ENCODE results near the gene CCT6A. TPM values are rescaled to one million over a fixed set of nuclear protein-coding genes. Genes with fewer than 3 reads are reported as not detected.
A peak's percentile ranks its signal among the peaks of the same experiment; 100 is the strongest.

The CCT6A gene
- total and polyA plus RNA-seq, 9 of the 15 experiments (the other 6 are each of a cell fraction or from before 2014, with no cell fraction given) = 244 to 708 (median 387) TPM

- TF ChIP-seq, protein P1, sequence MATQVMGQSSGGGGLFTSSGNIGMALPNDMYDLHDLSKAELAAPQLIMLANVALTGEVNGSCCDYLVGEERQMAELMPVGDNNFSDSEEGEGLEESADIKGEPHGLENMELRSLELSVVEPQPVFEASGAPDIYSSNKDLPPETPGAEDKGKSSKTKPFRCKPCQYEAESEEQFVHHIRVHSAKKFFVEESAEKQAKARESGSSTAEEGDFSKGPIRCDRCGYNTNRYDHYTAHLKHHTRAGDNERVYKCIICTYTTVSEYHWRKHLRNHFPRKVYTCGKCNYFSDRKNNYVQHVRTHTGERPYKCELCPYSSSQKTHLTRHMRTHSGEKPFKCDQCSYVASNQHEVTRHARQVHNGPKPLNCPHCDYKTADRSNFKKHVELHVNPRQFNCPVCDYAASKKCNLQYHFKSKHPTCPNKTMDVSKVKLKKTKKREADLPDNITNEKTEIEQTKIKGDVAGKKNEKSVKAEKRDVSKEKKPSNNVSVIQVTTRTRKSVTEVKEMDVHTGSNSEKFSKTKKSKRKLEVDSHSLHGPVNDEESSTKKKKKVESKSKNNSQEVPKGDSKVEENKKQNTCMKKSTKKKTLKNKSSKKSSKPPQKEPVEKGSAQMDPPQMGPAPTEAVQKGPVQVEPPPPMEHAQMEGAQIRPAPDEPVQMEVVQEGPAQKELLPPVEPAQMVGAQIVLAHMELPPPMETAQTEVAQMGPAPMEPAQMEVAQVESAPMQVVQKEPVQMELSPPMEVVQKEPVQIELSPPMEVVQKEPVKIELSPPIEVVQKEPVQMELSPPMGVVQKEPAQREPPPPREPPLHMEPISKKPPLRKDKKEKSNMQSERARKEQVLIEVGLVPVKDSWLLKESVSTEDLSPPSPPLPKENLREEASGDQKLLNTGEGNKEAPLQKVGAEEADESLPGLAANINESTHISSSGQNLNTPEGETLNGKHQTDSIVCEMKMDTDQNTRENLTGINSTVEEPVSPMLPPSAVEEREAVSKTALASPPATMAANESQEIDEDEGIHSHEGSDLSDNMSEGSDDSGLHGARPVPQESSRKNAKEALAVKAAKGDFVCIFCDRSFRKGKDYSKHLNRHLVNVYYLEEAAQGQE (IDR thresholded peaks at IDR 0.05; ENCODE audit: borderline replicate concordance) = peak; percentile 57; the same call in 1 of the 2 replicates
- TF ChIP-seq, protein P1 (CRISPR knock-in tag; IDR thresholded peaks at IDR 0.05; ENCODE audit: low read depth) = no peak
- peak; percentile 62; the same call in 1 of the 2 replicates for TF ChIP-seq SMARCE1 (IDR thresholded peaks at IDR 0.05)
- TF ChIP-seq, protein P2, sequence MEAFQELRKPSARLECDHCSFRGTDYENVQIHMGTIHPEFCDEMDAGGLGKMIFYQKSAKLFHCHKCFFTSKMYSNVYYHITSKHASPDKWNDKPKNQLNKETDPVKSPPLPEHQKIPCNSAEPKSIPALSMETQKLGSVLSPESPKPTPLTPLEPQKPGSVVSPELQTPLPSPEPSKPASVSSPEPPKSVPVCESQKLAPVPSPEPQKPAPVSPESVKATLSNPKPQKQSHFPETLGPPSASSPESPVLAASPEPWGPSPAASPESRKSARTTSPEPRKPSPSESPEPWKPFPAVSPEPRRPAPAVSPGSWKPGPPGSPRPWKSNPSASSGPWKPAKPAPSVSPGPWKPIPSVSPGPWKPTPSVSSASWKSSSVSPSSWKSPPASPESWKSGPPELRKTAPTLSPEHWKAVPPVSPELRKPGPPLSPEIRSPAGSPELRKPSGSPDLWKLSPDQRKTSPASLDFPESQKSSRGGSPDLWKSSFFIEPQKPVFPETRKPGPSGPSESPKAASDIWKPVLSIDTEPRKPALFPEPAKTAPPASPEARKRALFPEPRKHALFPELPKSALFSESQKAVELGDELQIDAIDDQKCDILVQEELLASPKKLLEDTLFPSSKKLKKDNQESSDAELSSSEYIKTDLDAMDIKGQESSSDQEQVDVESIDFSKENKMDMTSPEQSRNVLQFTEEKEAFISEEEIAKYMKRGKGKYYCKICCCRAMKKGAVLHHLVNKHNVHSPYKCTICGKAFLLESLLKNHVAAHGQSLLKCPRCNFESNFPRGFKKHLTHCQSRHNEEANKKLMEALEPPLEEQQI (IDR thresholded peaks at IDR 0.05) = 0 out of 2 replicates have a peak, but pooled peaks have one; percentile 25
- TF ChIP-seq TEAD1 (CRISPR knock-in tag; IDR thresholded peaks at IDR 0.05) = no peak
- TF ChIP-seq L3MBTL2 (IDR thresholded peaks at IDR 0.05) = 0 out of 2 replicates have a peak, but pooled peaks have one; percentile 18
- TF ChIP-seq HCFC1 (IDR thresholded peaks at IDR 0.05; ENCODE audit: low read depth, low read length) = peak; percentile 31; the same call in 1 of the 2 replicates
- TF ChIP-seq SAP30 (IDR thresholded peaks at IDR 0.05; ENCODE audit: borderline replicate concordance, insufficient read depth, low read depth, low read length, poor library complexity, severe bottlenecking) = peak; percentile 36
- no peak for TF ChIP-seq ATF1 (CRISPR knock-in tag; IDR thresholded peaks at IDR 0.05)
- peak; percentile 36 for TF ChIP-seq ATF1 (tag; IDR thresholded peaks at IDR 0.05)
- TF ChIP-seq SIN3A (IDR thresholded peaks at IDR 0.05; ENCODE audit: borderline replicate concordance in 2 of 2, control insufficient read depth in 1 of 2, low read depth in 2 of 2, low read length in 2 of 2) = no peak
- TF ChIP-seq KLF13 (tag; IDR thresholded peaks at IDR 0.05; ENCODE audit: borderline replicate concordance, low read depth) = no peak
- TF ChIP-seq, protein P3, sequence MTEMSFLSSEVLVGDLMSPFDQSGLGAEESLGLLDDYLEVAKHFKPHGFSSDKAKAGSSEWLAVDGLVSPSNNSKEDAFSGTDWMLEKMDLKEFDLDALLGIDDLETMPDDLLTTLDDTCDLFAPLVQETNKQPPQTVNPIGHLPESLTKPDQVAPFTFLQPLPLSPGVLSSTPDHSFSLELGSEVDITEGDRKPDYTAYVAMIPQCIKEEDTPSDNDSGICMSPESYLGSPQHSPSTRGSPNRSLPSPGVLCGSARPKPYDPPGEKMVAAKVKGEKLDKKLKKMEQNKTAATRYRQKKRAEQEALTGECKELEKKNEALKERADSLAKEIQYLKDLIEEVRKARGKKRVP (CRISPR knock-in tag; IDR thresholded peaks at IDR 0.05) = peak; percentile 95
- peak; percentile 81 for TF ChIP-seq CXXC5 (CRISPR knock-in tag; IDR thresholded peaks at IDR 0.05)
- no peak for TF ChIP-seq DNMT1 (IDR thresholded peaks at IDR 0.05)
- TF ChIP-seq NCOA1 (IDR thresholded peaks at IDR 0.05; ENCODE audit: low read depth) = no peak
Observed at GRCh38 chr7:56033671-56034432, 17.7 kb upstream of the CCT6A start (continued).
